ENCODE measurements around the gene CHST1. TPM values are rescaled to one million over a fixed set of nuclear protein-coding genes. Genes with fewer than 3 reads are reported as not detected.

The CHST1 gene
- total RNA-seq, 4 donors from 2014 or later: 0.30 to 1.7 (median 1.4) TPM

- intact Hi-C loops (cut with DNase I; ENCODE audit: low total_unique reads): no loop called here
- WGBS, 2 donors: 60 to 62% methylated on average over 2 of the region's 2 CpGs
- no peak for TF ChIP-seq POLR2A (IDR thresholded peaks at IDR 0.05)
- TF ChIP-seq, protein P1, sequence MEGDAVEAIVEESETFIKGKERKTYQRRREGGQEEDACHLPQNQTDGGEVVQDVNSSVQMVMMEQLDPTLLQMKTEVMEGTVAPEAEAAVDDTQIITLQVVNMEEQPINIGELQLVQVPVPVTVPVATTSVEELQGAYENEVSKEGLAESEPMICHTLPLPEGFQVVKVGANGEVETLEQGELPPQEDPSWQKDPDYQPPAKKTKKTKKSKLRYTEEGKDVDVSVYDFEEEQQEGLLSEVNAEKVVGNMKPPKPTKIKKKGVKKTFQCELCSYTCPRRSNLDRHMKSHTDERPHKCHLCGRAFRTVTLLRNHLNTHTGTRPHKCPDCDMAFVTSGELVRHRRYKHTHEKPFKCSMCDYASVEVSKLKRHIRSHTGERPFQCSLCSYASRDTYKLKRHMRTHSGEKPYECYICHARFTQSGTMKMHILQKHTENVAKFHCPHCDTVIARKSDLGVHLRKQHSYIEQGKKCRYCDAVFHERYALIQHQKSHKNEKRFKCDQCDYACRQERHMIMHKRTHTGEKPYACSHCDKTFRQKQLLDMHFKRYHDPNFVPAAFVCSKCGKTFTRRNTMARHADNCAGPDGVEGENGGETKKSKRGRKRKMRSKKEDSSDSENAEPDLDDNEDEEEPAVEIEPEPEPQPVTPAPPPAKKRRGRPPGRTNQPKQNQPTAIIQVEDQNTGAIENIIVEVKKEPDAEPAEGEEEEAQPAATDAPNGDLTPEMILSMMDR (IDR thresholded peaks at IDR 0.05): no peak
- H3K4me3 ChIP-seq (ENCODE audit: low read depth, poor library complexity, severe bottlenecking): no peak overlapping the region
- peak in 1 of 2 donors; percentile 70 for DNase-seq (ENCODE audit: low spot score in 2 of 2)
Observed at GRCh38 chr11:45641961-45642360, 23.5 kb downstream of the CHST1 start.

GRCh38 chr11:45638051-45638450 is 27.4 kb downstream of the CHST1 start:
- DNase-seq (ENCODE audit: low spot score in 2 of 2): no peak
- TF ChIP-seq, protein P1 (IDR thresholded peaks at IDR 0.05): no peak
- TF ChIP-seq POLR2A (IDR thresholded peaks at IDR 0.05): no peak
- WGBS, 2 donors: 78 to 83% methylated on average over 2 of the region's 2 CpGs
- H3K4me3 ChIP-seq (ENCODE audit: low read depth, poor library complexity, severe bottlenecking): no peak overlapping the region
- intact Hi-C loops (cut with DNase I; ENCODE audit: low total_unique reads): no loop called here

GRCh38 chr11:45635907-45636306 is 29.5 kb downstream of the CHST1 start:
- no peak overlapping the region for H3K4me3 ChIP-seq (ENCODE audit: low read depth, poor library complexity, severe bottlenecking)
- no peak for TF ChIP-seq POLR2A (IDR thresholded peaks at IDR 0.05)
- TF ChIP-seq, protein P1 (IDR thresholded peaks at IDR 0.05): no peak
- intact Hi-C loops (cut with DNase I; ENCODE audit: low total_unique reads): no loop called here
- whole genome bisulfite sequencing, 2 donors: 100% methylated on average over 1 of the region's 1 CpG
- DNase-seq (ENCODE audit: low spot score in 2 of 2): no peak

- no peak overlapping the region for H3K4me3 ChIP-seq (ENCODE audit: low read depth, poor library complexity, severe bottlenecking)
- DNase-seq (ENCODE audit: low spot score in 2 of 2): no peak
- intact Hi-C loops (cut with DNase I; ENCODE audit: low total_unique reads): no loop called here
- 60 to 65% methylated on average over 6 of the region's 6 CpGs for WGBS, 2 donors
- TF ChIP-seq POLR2A (IDR thresholded peaks at IDR 0.05): no peak
- TF ChIP-seq, protein P1 (IDR thresholded peaks at IDR 0.05): no peak
Observed at GRCh38 chr11:45625611-45626010, 39.8 kb downstream of the CHST1 start.

GRCh38 chr11:45624095-45624494 is 41.3 kb downstream of the CHST1 start:
- WGBS, 2 donors: 88 to 94% methylated on average over 2 of the region's 2 CpGs
- TF ChIP-seq POLR2A (IDR thresholded peaks at IDR 0.05): no peak
- TF ChIP-seq, protein P1 (IDR thresholded peaks at IDR 0.05): no peak
- DNase-seq (ENCODE audit: low spot score in 2 of 2): no peak
- intact Hi-C loops (cut with DNase I; ENCODE audit: low total_unique reads): no loop called here
- no peak overlapping the region for H3K4me3 ChIP-seq (ENCODE audit: low read depth, poor library complexity, severe bottlenecking)

GRCh38 chr11:45622861-45623260 is 42.6 kb downstream of the CHST1 start:
- TF ChIP-seq POLR2A (IDR thresholded peaks at IDR 0.05): no peak
- TF ChIP-seq, protein P1 (IDR thresholded peaks at IDR 0.05): no peak
- WGBS, 2 donors: 60 to 72% methylated on average over 2 of the region's 2 CpGs
- intact Hi-C loops (cut with DNase I; ENCODE audit: low total_unique reads): no loop called here
- no peak for DNase-seq (ENCODE audit: low spot score in 2 of 2)
- H3K4me3 ChIP-seq (ENCODE audit: low read depth, poor library complexity, severe bottlenecking): no peak overlapping the region
